Activated CD8-positive, alpha-beta memory T cell treated with anti-CD3 and anti-CD28 coated beads for 48 hours (primary cell): ENCODE measurements around the gene PARM1.

Source experiments
- DNase-seq, 3 experiments: peaks; one replicate each; pipeline ENCODE4 v3.0.0-alpha.2; 2020; ENCODE audit warnings: low read depth in 2 of 3, low spot score in 2 of 3

Gene PARM1

GRCh38 chr4:75028196-75028854, 95.4 kb downstream of the PARM1 start:
- DNase-seq: no peak

DNA sequence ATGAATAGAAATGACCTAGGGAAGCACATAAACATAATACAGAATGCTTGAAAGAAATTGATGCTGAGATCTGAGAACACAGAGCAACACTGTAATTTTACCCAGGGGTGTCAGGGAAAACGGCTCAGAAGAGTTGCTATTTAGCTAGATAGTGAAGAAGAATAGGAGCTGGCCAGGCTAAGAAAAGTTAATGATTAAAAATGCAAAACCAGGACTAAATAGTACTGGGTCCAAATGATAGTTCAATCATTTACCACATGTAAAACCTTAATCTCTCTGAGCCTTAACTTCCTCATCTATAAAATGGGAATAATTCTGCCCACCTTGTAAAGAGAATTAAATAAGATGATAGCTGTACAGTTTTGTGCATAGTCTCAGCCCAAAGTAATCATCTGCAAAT, 97.1 kb downstream of the PARM1 start:
- no peak for DNase-seq

DNA sequence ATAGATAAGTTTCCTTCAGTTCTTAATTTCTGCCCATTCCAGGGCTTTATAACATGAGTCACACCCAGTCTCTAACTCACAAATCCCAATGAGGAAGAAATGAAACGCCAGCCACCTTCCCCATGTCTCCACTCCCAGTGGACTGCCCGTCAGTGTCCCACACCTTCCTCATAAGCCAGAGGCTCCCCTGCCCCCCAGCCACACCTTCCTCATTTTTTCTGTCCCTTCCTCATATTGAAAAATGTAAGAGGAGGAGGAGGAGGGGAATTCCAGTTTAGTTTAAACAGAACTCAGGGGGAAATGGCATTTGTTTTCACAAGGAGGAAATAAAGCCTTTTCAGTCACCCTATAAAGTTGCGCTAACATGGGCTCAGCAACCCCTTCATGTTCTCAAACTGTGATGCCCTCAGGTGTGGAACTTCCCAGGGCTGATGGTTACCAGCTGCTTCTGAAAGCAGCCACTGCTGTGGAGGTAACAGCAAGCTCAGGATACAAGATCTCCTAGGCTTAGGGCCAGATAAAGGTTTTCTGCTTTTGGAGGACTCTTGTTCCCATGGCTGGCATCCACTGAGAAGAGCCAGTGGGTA, 97.8 kb downstream of the PARM1 start:
- no peak for DNase-seq

DNA sequence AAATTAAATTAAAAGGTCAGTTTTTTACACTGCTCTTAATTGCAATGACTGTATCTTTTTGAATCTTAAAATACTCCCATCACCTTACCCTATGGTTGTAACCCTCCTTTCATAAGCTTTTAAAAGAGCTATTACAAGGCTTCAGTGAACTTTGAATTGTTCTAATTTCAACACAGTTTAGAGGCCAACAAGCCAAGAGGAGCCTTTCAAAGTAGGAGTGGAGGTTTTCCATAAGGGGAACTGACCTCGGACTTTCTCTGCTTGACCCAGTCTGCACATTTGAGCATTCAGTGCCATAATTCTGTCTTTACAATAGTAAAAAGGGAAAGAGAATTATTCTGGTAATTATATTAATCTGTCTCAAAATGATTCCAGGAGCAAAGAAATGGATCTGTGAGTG, 98.9 kb downstream of the PARM1 start:
- DNase-seq: no peak

DNA sequence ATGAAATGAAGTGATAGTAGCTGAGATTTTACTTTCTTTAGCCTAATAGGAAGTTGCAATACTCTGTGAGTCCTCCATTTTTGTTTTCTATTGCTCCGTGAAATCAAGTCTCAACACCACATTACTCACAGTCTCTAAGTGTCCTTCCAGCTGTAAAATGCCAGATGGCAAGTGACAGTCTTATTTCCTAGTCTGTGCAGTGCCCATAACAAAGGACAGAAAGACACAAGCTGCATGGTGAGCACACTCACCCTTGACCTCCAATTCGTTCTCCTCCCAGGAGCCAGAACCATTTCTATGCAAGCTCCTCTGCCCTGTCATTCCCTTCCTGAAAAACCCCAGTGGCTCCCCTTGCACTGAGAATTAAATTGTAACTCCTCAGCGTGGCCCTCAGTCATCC, 101.6 kb downstream of the PARM1 start:
- DNase-seq: no peak

DNA sequence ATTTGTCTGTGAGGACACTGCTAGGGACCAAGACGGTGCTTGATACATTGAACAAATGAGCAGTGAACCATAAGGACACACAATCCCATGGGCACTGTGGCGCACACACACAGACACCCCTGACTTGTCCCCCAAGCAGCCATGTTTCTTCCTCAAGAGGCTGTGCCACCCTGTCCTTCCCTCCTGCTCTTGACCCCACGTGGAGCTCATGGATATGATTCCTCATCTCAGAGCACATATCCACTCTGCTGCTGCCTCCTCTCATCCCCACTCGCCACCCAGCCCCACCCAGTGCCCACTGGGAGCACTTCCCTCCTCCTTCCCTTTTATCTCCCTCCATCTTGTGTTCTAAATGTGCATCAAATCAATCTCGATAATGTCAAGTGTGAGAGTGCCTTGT, 102.4 kb downstream of the PARM1 start:
- no peak for DNase-seq

- DNase-seq: no peak
These were observed 103.3 kb downstream of the PARM1 start for GRCh38 chr4:75036046-75036830.

DNA sequence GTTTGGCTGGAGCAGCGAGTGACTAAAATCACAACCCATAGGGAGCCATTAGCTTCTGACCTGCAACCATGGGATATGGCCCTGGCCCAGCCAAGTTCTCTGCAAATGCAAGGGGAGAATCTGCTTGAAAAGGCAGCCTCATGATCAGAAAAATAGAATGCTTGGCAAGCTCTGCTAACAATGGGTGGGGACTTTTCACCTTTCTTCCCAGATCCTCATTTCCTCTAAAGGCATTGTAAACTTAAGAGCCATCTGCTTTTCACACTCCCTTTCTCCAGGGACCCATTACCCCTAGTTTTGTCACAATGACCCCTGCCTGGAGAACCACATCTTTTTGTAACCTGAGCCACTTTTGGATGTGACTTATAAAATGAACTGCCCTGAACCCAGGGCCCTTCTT, 104.3 kb downstream of the PARM1 start:
- no peak for DNase-seq

GRCh38 chr4:75038376-75038775, 105.5 kb downstream of the PARM1 start:
- DNase-seq: no peak

DNA sequence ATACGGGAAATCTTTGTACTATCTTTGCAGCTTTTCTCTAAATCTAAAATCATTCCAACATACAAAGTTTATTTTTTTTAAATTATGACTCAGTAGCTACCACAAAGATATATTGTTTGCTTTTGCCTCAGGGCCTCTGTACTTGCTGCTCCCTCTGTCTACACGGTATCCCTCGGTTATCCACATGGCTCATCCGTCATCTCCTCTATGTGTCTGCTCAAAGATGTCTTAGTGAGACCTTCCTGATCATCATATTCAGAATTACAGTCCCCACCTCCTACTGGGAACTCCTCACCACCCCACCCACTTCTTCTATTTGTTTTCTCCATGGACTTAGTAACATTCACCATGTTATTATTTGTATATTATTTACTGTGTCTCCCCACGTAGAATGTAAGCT, 107.8 kb downstream of the PARM1 start:
- no peak for DNase-seq

DNA sequence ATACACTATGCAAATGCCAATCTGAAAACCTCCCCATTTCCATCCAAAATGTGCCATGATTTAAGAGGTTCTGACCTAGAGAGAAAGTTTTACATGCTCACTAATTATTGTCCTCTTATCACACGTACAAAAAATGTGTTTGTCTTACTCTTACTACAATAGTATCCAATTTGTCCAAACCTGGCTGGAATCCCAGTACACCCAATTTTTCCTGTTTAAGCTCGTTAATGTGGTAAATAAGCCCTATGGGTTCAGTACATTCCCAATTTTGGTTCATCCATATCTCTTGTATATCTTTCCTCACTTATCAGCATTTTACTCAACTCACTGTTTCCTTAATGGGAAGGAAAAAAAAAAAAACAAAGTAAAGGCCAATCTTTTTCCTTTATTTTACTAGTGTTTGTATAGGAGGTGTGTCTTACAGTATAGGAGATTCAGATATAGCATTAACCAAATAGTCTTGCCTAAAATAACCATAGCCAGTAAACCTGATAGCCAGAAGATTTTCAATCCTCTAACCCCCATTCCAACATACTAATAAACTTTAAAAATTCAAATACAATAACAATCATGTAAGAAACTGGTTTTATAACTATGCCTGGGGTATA, 109.8 kb downstream of the PARM1 start:
- no peak for DNase-seq

DNA sequence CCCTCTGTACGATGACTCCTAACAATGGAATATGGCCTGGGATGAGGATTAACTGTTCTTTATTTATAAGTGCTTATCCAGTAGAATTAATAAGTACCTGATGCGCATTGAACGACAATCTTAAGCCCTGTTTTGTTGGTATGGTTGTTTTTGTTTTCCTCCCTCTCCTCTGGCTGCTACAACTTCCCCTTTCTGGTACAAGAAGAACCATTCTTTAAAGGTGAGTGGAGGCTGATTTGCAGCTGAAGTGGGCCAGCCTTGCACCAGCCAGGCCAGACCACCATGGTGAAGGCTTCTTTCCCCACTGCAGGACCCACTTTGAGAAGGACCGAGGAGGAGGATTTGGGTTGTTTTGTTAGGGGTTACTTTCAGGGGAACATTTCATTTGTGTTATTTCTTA, 113.3 kb downstream of the PARM1 start:
- no peak for DNase-seq

DNA sequence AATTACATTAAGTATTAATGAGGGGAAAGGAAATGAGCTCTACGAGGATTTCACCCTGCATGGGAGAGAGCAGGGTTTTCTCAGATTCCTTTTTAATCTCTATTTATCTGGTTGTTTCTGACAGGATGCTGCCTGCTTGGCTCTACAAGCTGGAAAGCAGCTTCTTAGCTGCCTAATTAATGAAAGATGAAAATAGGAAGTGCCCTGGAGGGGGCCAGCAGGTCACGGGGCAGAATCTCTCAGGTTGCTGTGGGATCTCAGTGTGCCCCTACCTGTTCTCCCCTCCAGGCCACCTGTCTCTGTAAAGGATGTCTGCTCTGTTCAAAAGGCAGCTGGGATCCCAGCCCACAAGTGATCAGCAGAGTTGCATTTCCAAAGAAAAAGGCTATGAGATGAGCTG, 113.7 kb downstream of the PARM1 start:
- DNase-seq: no peak

- DNase-seq: no peak
These were observed 115.4 kb downstream of the PARM1 start for GRCh38 chr4:75048208-75048879.

GRCh38 chr4:75051431-75051830, 118.5 kb downstream of the PARM1 start:
- no peak for DNase-seq

DNA sequence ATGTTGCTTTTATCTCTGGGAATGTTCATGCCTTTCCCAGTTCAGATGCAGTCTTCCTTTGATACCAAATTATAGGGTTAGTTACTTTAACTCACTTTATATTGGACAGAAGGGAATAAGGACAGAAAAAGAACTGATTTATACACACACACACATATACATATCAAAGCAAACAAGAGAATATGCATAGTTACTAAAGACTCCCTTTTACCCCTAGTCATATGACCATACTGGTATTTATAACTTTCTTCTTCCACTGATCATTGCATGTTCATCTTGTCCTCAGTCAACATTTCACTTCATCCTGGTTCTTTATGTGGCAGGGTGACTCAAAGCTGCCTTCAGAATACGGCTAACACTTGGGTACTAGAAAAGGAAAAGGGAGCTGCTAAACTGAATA, 120.4 kb downstream of the PARM1 start:
- DNase-seq: no peak

GRCh38 chr4:75054078-75054477, 121.2 kb downstream of the PARM1 start:
- no peak for DNase-seq

DNA sequence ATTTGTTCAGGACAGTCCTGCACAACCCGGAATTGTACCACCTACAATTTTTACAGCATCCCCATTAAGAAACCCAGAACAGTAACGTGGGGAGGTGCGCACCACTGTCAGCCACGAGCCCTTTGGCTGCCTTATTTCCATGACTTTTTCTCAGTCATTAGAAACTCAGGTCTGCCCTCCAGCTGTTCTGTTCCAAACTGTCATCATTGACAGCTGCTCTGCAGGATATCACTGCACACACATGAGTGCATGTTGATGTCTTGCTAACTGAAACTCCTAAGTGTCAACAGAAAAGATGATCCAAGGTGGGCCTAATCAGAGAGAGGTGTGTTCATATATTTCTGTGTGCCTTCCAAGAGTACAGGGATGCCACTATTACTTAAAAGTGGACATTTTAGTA, 123.4 kb downstream of the PARM1 start:
- no peak for DNase-seq

GRCh38 chr4:75057369-75057768, 124.5 kb downstream of the PARM1 start:
- no peak for DNase-seq

- DNase-seq: no peak
These were observed 125.6 kb downstream of the PARM1 start for GRCh38 chr4:75058486-75058885.

DNA sequence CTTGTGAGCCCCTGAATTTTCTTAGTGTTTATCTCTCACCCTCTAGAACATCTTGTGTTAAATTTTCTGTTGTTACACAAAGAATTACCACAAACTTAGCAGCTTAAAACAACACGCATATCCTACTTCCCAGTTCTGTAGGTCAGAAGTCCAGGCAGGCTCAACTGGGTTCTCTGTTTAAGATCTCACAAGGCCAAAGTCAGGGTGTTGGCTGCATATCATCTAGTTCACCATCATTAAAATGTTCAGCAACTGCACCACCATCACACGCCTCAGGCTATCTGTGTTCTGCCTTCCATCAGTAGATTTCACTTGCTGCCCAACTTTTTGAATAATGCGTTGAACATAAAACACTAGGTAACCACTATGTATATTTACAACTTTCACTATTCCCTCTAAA, 130.5 kb downstream of the PARM1 start:
- no peak for DNase-seq

DNA sequence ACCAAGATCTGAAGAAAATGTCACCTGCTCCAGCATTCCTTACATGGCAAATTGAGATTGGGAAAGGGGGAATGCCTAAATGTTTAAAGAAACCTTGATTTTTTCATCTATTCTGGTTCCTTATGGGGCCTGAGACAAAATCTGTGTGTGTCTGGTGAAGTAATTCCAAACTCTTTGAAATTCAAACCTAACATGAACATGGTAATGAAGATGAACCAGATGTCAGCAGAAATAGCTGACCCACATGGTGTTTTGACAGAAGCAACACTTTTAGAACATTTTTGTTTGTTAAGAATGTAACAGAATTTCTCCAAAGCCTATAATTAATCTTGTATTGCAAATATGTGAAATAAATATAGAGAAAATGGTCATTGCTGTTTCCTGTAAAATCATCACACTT, 133.0 kb downstream of the PARM1 start:
- DNase-seq: no peak
